CD14-positive monocyte (primary cell): ENCODE data around the gene ABTB2. TPM values are rescaled to one million over a fixed set of nuclear protein-coding genes. Genes with fewer than 3 reads are reported as not detected.

Experiments used
- DNase-seq, 3 donors: peaks; one replicate each; pipeline ENCODE4 v3.0.0-alpha.2; 2011 to 2022
- H2AFZ ChIP-seq: 2 replicates; pipeline ENCODE4 v1.6.0; 2012; ENCODE audit warnings: mild to moderate bottlenecking, low read depth, low read length, inconsistent platforms; ENCODE audit not compliant: insufficient read depth, poor library complexity, severe bottlenecking
- H3K27ac ChIP-seq, 2 donors: 1 replicate in 1 of 2; 2 replicates in 1 of 2; pipeline ENCODE4 v1.5.1; 2012 to 2013; ENCODE audit warnings: low read length in 2 of 2, control low read depth in 1 of 2, inconsistent platforms in 1 of 2, low read depth in 1 of 2, mild to moderate bottlenecking in 1 of 2
- H3K27me3 ChIP-seq, 2 donors: one replicate each; pipeline versions ENCODE4 v1.6.0 to v1.6.1; 2011 to 2013; ENCODE audit warnings: low read length in 2 of 2; ENCODE audit not compliant: control insufficient read depth in 2 of 2, insufficient read depth in 2 of 2
- H3K36me3 ChIP-seq, 2 donors: replicated peaks in 1 of 2; 1 replicate in 1 of 2; 2 replicates in 1 of 2; pipeline versions ENCODE4 v1.5.1 to v1.6.1; 2012 to 2013; ENCODE audit warnings: low read length in 2 of 2, control low read depth in 1 of 2, inconsistent platforms in 1 of 2, mild to moderate bottlenecking in 1 of 2; ENCODE audit not compliant: insufficient read depth in 2 of 2, control insufficient read depth in 1 of 2
- H3K4me1 ChIP-seq, 2 donors: 1 replicate in 1 of 2; 2 replicates in 1 of 2; pipeline versions ENCODE4 v1.5.1 to v1.6.1; 2012 to 2013; ENCODE audit warnings: low read length in 2 of 2, control low read depth in 1 of 2, inconsistent platforms in 1 of 2, mild to moderate bottlenecking in 1 of 2, moderate library complexity in 1 of 2; ENCODE audit not compliant: insufficient read depth in 2 of 2, control insufficient read depth in 1 of 2
- H3K4me2 ChIP-seq: replicated peaks from 2 replicates; pipeline ENCODE3; 2012; ENCODE audit warnings: low read length, moderate library complexity, mild to moderate bottlenecking; ENCODE audit not compliant: poor library complexity, severe bottlenecking; ENCODE audit errors: extremely low read depth
- H3K4me3 ChIP-seq, 3 experiments: fragments of 200-600 bp in 1 of 3; sonication (generic) in 1 of 3; replicated peaks in 1 of 3; 1 replicate in 2 of 3; 2 replicates in 1 of 3; pipeline ENCODE4 v1.5.1; 2011 to 2013; ENCODE audit warnings: low read length in 3 of 3, mild to moderate bottlenecking in 3 of 3, control low read depth in 2 of 3, low read depth in 2 of 3, inconsistent platforms in 1 of 3, moderate library complexity in 1 of 3
- H3K79me2 ChIP-seq: 2 replicates; pipeline ENCODE4 v1.6.0; 2012; ENCODE audit warnings: mild to moderate bottlenecking, control low read depth, inconsistent platforms, low read length, moderate library complexity; ENCODE audit not compliant: insufficient read depth
- H3K9ac ChIP-seq: 2 replicates; pipeline ENCODE4 v1.6.0; 2017; ENCODE audit warnings: low read length, mild to moderate bottlenecking; ENCODE audit not compliant: insufficient read depth, poor library complexity, severe bottlenecking
- H3K9me3 ChIP-seq, 2 donors: replicated peaks in 1 of 2; 1 replicate in 1 of 2; 2 replicates in 1 of 2; pipeline versions ENCODE4 v1.5.1 to v1.6.1; 2012 to 2013; ENCODE audit warnings: low read length in 2 of 2, control low read depth in 1 of 2; ENCODE audit not compliant: control insufficient read depth in 1 of 2, insufficient read depth in 1 of 2
- H4K20me1 ChIP-seq: 2 replicates; pipeline ENCODE4 v1.6.0; 2012; ENCODE audit warnings: mild to moderate bottlenecking, low read length, control low read depth, moderate library complexity; ENCODE audit not compliant: insufficient read depth
- H3K27ac Mint-ChIP-seq, 7 donors: one replicate each; pipeline ENCODE4 v1.8.0; 2020; ENCODE audit warnings: mild to moderate bottlenecking in 7 of 7, mixed read lengths in 7 of 7, moderate library complexity in 6 of 7, inconsistent platforms in 2 of 7
- H3K27me3 Mint-ChIP-seq, 3 donors: one replicate each; pipeline ENCODE4 v1.8.0; 2021 to 2022; ENCODE audit warnings: low read depth in 3 of 3, mild to moderate bottlenecking in 3 of 3, mixed read lengths in 3 of 3, moderate library complexity in 3 of 3, inconsistent platforms in 1 of 3
- H3K36me3 Mint-ChIP-seq, 2 donors: one replicate each; pipeline ENCODE4 v1.8.0; 2020; ENCODE audit warnings: mixed read lengths in 2 of 2, inconsistent platforms in 1 of 2, mild to moderate bottlenecking in 1 of 2
- H3K4me1 Mint-ChIP-seq: one replicate; pipeline ENCODE4 v1.8.0; 2020; ENCODE audit warnings: mild to moderate bottlenecking, mixed read lengths
- H3K4me3 Mint-ChIP-seq, 2 donors: one replicate each; pipeline ENCODE4 v1.8.0; 2020; ENCODE audit warnings: mild to moderate bottlenecking in 2 of 2, mixed read lengths in 2 of 2, moderate library complexity in 1 of 2
- H3K9me3 Mint-ChIP-seq, 7 donors: one replicate each; pipeline ENCODE4 v1.8.0; 2020 to 2022; ENCODE audit warnings: mixed read lengths in 7 of 7, mild to moderate bottlenecking in 6 of 7, moderate library complexity in 6 of 7, inconsistent platforms in 2 of 7
- WGBS: methylation state at CpG from one replicate; pipeline ENCODE4 v1.1.5; 2013; ENCODE audit warnings: missing lambda C conversion rate; ENCODE audit not compliant: insufficient coverage; 5-methylcytosine and 5-hydroxymethylcytosine counted together
- intact Hi-C, 2 donors: fragments of 100-400 bp; cut with micrococcal nuclease; formaldehyde crosslinking; loops; one replicate each; pipeline versions ENCODE4 v1.15.0 to v1.15.1; 2023
- polyA plus RNA-seq, 3 donors: library from polyadenylated mRNA; depleted of rRNA in 1 of 3; unstranded in 2 of 3; stranded (reverse) in 1 of 3; fragments of 300-500 nt in 2 of 3; fragments of >200 nt in 1 of 3; fragmentation: Illumina TruSeq in 2 of 3; gene quantifications; 1 replicate in 2 of 3; 2 replicates in 1 of 3; pipeline ENCODE4 v1.2.3, GENCODE V29; 2012 to 2021
- TF ChIP-seq, protein P1 (sequence below): fragments of 200-600 bp; IDR thresholded peaks from one replicate; pipeline ENCODE4 v1.8.0; 2022; ENCODE audit warnings: antibody characterized with exemption, mild to moderate bottlenecking

Gene ABTB2
- polyA plus RNA-seq, 3 donors, result 0.25 to 1.7 (median 0.26) TPM

DNA sequence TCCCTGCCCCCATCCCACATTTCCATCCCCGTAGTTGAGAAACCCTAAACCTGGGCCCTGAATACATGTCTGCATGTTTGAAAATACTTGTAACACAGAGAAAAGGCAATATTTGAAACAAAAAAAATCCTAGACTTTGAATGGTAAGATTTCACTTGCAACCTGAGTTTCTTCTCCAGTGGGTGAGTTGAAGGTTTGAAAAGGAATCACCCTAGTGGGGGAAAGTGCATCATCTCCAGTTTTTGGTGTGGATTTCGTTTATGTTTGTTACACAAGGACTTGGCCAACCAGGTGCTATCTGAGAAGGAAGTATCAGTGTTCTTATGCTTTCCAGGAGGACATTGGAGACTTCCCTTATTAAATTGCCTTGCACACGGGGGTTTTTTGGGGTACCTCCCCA lies 90.4 kb downstream of the ABTB2 start:
- no peaks in the 10 kb centered on the region for H3K36me3 ChIP-seq
- TF ChIP-seq, protein P1, sequence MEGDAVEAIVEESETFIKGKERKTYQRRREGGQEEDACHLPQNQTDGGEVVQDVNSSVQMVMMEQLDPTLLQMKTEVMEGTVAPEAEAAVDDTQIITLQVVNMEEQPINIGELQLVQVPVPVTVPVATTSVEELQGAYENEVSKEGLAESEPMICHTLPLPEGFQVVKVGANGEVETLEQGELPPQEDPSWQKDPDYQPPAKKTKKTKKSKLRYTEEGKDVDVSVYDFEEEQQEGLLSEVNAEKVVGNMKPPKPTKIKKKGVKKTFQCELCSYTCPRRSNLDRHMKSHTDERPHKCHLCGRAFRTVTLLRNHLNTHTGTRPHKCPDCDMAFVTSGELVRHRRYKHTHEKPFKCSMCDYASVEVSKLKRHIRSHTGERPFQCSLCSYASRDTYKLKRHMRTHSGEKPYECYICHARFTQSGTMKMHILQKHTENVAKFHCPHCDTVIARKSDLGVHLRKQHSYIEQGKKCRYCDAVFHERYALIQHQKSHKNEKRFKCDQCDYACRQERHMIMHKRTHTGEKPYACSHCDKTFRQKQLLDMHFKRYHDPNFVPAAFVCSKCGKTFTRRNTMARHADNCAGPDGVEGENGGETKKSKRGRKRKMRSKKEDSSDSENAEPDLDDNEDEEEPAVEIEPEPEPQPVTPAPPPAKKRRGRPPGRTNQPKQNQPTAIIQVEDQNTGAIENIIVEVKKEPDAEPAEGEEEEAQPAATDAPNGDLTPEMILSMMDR, result no peak
- Mint-ChIP-seq H3K27ac (peak overlapping the region in 2 of 7 donors; percentile 18 to 37), H3K9me3 (no peaks in the 10 kb centered on the region), H3K4me1 (peaks cover 41% of the 10 kb centered on the region), H3K36me3 (no peaks in the 10 kb centered on the region), H3K27me3 (peaks cover 11 to 18% (median 13%) of the 10 kb centered on the region in 3 donors), H3K4me3 (peak overlapping the region in 1 of 2 donors; percentile 21)
- no peak overlapping the region for H3K9ac ChIP-seq
- no peak overlapping the region for H3K4me2 ChIP-seq
- DNase-seq, result peak in 1 of 3 donors; percentile 21
- intact Hi-C loops, result no loop called here
- no peak overlapping the region for H3K27ac ChIP-seq
- H3K79me2 ChIP-seq, result no peaks in the 10 kb centered on the region
- no peak overlapping the region for H2AFZ ChIP-seq
- H3K9me3 ChIP-seq, result no peaks in the 10 kb centered on the region
- 0% methylated on average over 1 of the region's 3 CpGs for WGBS
- H3K4me1 ChIP-seq, result peaks cover 26 to 31% of the 10 kb centered on the region in 2 donors
- no peak overlapping the region for H3K4me3 ChIP-seq
- no peaks in the 10 kb centered on the region for H4K20me1 ChIP-seq
- peaks cover 0 to 2% of the 10 kb centered on the region in 2 donors for H3K27me3 ChIP-seq

DNA sequence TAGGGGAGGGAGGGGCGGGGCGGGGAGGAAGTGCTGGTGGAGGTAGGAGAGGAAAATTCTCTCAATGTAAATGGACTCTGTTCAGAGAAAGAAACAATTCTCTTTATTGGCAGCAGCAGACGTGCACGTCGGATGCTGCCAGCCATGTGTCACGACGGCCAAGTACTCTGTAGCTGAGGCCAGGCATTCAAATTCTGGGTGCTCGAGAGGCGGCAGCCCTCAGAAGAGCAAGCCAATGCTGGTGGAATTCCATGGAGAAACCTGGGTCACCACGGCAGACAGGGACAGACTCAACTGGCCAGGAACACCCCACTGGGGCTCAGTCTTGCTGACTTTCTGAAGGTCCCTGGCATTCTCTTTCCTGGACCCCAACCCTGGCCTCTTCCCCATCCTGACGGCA lies 90.8 kb downstream of the ABTB2 start:
- WGBS, result 33% methylated on average over 9 of the region's 11 CpGs
- Histone ChIP-seq H3K36me3 (no peaks in the 10 kb centered on the region), H4K20me1 (no peaks in the 10 kb centered on the region), H3K9ac (no peak overlapping the region), H3K27me3 (peaks cover 0 to 2% of the 10 kb centered on the region in 2 donors), H3K4me3 (no peak overlapping the region), H2AFZ (no peak overlapping the region), H3K4me2 (no peak overlapping the region), H3K9me3 (no peaks in the 10 kb centered on the region), H3K4me1 (peaks cover 26 to 31% of the 10 kb centered on the region in 2 donors), H3K79me2 (no peaks in the 10 kb centered on the region), H3K27ac (no peak overlapping the region)
- H3K27ac Mint-ChIP-seq, result peak overlapping the region in 2 of 7 donors; percentile 18 to 37
- peaks cover 41% of the 10 kb centered on the region for H3K4me1 Mint-ChIP-seq
- intact Hi-C loops, result no loop called here
- DNase-seq, result no peak
- H3K9me3 Mint-ChIP-seq, result no peaks in the 10 kb centered on the region
- peak overlapping the region in 1 of 2 donors; percentile 21 for H3K4me3 Mint-ChIP-seq
- TF ChIP-seq, protein P1, result no peak
- peaks cover 11 to 18% (median 13%) of the 10 kb centered on the region in 3 donors for H3K27me3 Mint-ChIP-seq
- H3K36me3 Mint-ChIP-seq, result no peaks in the 10 kb centered on the region
